Measurements from ENCODE around the gene TNFRSF4. TPM values are rescaled to one million over a fixed set of nuclear protein-coding genes. Genes with fewer than 3 reads are reported as not detected.

TNFRSF4 gene
- total RNA-seq, 3 donors from 2014 or later, result 0.64 to 2.3 (median 1.6) TPM

GRCh38 chr1:1194723-1195122 lies 19.2 kb downstream of the TNFRSF4 start:
- Histone ChIP-seq H3K4me1 (no peaks in the 10 kb centered on the region), H3K27me3 (no peaks in the 10 kb centered on the region), H3K27ac (no peak overlapping the region), H3K36me3 (no peaks in the 10 kb centered on the region), H3K9me3 (peaks cover 0 to 4% of the 10 kb centered on the region in 2 donors), H3K4me3 (no peak overlapping the region)
- intact Hi-C loops (cut with DNase I; ENCODE audit: low total_unique reads), result no loop called here
- DNase-seq (ENCODE audit: low spot score in 2 of 2), result no peak
- no peak for TF ChIP-seq POLR2A (IDR thresholded peaks at IDR 0.05)
- TF ChIP-seq POLR2AphosphoS5 (IDR thresholded peaks at IDR 0.05), result no peak
- no peak for TF ChIP-seq CTCF (IDR thresholded peaks at IDR 0.05)

GRCh38 chr1:1191734-1192133 lies 22.2 kb downstream of the TNFRSF4 start:
- no peaks in the 10 kb centered on the region for H3K36me3 ChIP-seq
- intact Hi-C loops (cut with DNase I; ENCODE audit: low total_unique reads), result no loop called here
- no peaks in the 10 kb centered on the region for H3K27me3 ChIP-seq
- H3K27ac ChIP-seq, result no peak overlapping the region
- H3K4me1 ChIP-seq, result no peaks in the 10 kb centered on the region
- no peak for DNase-seq (ENCODE audit: low spot score in 2 of 2)
- H3K9me3 ChIP-seq, result peaks cover 0 to 4% of the 10 kb centered on the region in 2 donors
- no peak overlapping the region for H3K4me3 ChIP-seq
- TF ChIP-seq POLR2A (IDR thresholded peaks at IDR 0.05) (no peak), POLR2AphosphoS5 (IDR thresholded peaks at IDR 0.05) (no peak), CTCF (IDR thresholded peaks at IDR 0.05) (no peak)

DNA sequence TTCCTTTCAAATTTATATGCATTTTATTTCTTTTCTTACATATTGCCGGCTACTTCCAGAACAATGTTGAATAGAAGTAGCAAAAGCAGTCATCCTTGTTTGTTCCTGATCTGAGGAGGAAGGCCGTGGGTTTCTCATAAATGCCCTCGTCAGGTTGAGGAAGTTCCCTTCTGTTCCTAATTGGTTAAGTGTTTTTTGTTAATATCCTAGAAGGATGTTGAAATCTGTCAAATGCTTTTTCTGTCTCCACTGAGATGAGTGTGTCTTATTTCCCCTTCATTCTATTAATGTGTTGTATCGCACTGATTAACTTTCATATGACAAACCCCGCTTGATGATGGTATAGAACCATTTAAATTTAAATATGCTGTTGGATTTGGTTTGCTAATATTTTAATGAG lies 24.8 kb downstream of the TNFRSF4 start:
- H3K4me1 ChIP-seq, result no peaks in the 10 kb centered on the region
- intact Hi-C loops (cut with DNase I; ENCODE audit: low total_unique reads), result no loop called here
- no peak for DNase-seq (ENCODE audit: low spot score in 2 of 2)

DNA sequence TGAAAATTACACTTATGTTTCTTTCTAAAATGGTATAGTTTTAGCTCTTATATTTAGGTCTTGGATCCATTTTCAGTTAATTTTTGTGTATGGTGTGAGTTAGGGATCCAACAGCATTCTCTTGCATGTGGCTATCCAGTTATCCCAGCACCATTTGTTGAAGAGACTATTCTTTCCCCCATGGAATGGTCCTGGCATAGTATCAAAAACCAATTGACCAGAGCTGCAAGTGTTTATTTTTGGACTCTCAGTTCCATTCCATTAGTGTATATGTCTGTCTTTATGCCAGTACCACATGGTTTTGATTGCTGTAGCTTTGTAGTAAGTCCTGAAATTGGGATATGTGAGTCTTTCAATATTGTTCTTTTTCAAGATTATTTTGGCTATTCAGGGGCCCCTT lies 26.0 kb downstream of the TNFRSF4 start:
- Histone ChIP-seq H3K4me1 (no peaks in the 10 kb centered on the region), H3K27me3 (no peaks in the 10 kb centered on the region), H3K36me3 (no peaks in the 10 kb centered on the region), H3K9me3 (no peaks in the 10 kb centered on the region), H3K27ac (no peak overlapping the region), H3K4me3 (no peak overlapping the region)
- DNase-seq (ENCODE audit: low spot score in 2 of 2), result no peak
- TF ChIP-seq POLR2A (IDR thresholded peaks at IDR 0.05) (no peak), CTCF (IDR thresholded peaks at IDR 0.05) (no peak), POLR2AphosphoS5 (IDR thresholded peaks at IDR 0.05) (no peak)
- intact Hi-C loops (cut with DNase I; ENCODE audit: low total_unique reads), result no loop called here

More for the DNA sequence above, 24.8 kb downstream of the TNFRSF4 start:
- Histone ChIP-seq H3K4me3 (no peak overlapping the region), H3K9me3 (no peaks in the 10 kb centered on the region), H3K27me3 (no peaks in the 10 kb centered on the region), H3K27ac (no peak overlapping the region), H3K36me3 (no peaks in the 10 kb centered on the region)
- no peak for TF ChIP-seq POLR2A (IDR thresholded peaks at IDR 0.05)
- no peak for TF ChIP-seq CTCF (IDR thresholded peaks at IDR 0.05)
- TF ChIP-seq POLR2AphosphoS5 (IDR thresholded peaks at IDR 0.05), result no peak

- DNase-seq (ENCODE audit: low spot score in 2 of 2), result no peak
- no peak for TF ChIP-seq POLR2AphosphoS5 (IDR thresholded peaks at IDR 0.05)
- no peak for TF ChIP-seq CTCF (IDR thresholded peaks at IDR 0.05)
- no peak for TF ChIP-seq POLR2A (IDR thresholded peaks at IDR 0.05)
- no peaks in the 10 kb centered on the region for H3K4me1 ChIP-seq
- H3K27ac ChIP-seq, result no peak overlapping the region
- no peak overlapping the region for H3K4me3 ChIP-seq
- H3K9me3 ChIP-seq, result no peaks in the 10 kb centered on the region
- H3K36me3 ChIP-seq, result no peaks in the 10 kb centered on the region
- intact Hi-C loops (cut with DNase I; ENCODE audit: low total_unique reads), result no loop called here
- no peaks in the 10 kb centered on the region for H3K27me3 ChIP-seq
These were observed 28.7 kb downstream of the TNFRSF4 start for GRCh38 chr1:1185101-1185765.
